Fibroblast of pulmonary artery (primary cell): ENCODE data around the gene FTO.

ENCODE experiments used
- DNase-seq: peaks from one replicate; pipeline ENCODE4 v3.0.0-alpha.2; 2010; ENCODE audit warnings: low read depth
- H3K4me3 ChIP-seq: replicated peaks from 2 replicates; pipeline ENCODE4 v1.5.1; 2011; ENCODE audit warnings: low read depth, mild to moderate bottlenecking, control low read depth, low read length, moderate library complexity
- CTCF ChIP-seq: IDR thresholded peaks from 2 replicates; pipeline ENCODE4 v1.5.1; 2011; ENCODE audit warnings: mild to moderate bottlenecking, control low read depth, low read length, inconsistent platforms; ENCODE audit errors: missing control alignments

Gene FTO

GRCh38 chr16:53960050-53960812 is 256.3 kb downstream of the FTO start:
- TF ChIP-seq CTCF, result no peak
- no peak for DNase-seq
- H3K4me3 ChIP-seq, result no peak overlapping the region

GRCh38 chr16:53960954-53961616 is 257.1 kb downstream of the FTO start:
- no peak overlapping the region for H3K4me3 ChIP-seq
- no peak for TF ChIP-seq CTCF
- no peak for DNase-seq

GRCh38 chr16:53962041-53962440 is 258.1 kb downstream of the FTO start:
- DNase-seq, result no peak
- no peak overlapping the region for H3K4me3 ChIP-seq
- no peak for TF ChIP-seq CTCF

GRCh38 chr16:53964145-53964790 is 260.3 kb downstream of the FTO start:
- no peak for DNase-seq
- TF ChIP-seq CTCF, result no peak
- H3K4me3 ChIP-seq, result no peak overlapping the region

GRCh38 chr16:53966821-53967571 is 263.0 kb downstream of the FTO start:
- no peak overlapping the region for H3K4me3 ChIP-seq
- DNase-seq, result no peak
- TF ChIP-seq CTCF, result no peak

GRCh38 chr16:53967572-53967971 is 263.6 kb downstream of the FTO start:
- H3K4me3 ChIP-seq, result no peak overlapping the region
- DNase-seq, result no peak
- TF ChIP-seq CTCF, result no peak
